ENCODE measurements around the gene ODF2. TPM values are rescaled to one million over a fixed set of nuclear protein-coding genes. Genes with fewer than 3 reads are reported as not detected.

Gene ODF2
- total RNA-seq, 1 experiment from 2014 or later = 46.8 TPM

- POLR2A ChIA-PET = no interaction called here
- DNase-seq (ENCODE audit: low read depth, low spot score) (no peak), ATAC-seq (no peak)
- Histone ChIP-seq H4K20me1 (ENCODE audit: insufficient read depth) (no peaks in the 10 kb centered on the region), H3K9me3 (ENCODE audit: control insufficient read depth in 1 of 2, insufficient read depth in 1 of 2, low read depth in 1 of 2, low read length in 2 of 2) (no peaks in the 10 kb centered on the region), H3K27ac (ENCODE audit: low read depth, low read length) (no peak overlapping the region), H3K9ac (ENCODE audit: low read length) (no peak overlapping the region), H3K4me3 (replicated peaks in 1 of 2; ENCODE audit: low read depth in 1 of 2, low read length in 2 of 2) (no peak overlapping the region), H3K4me2 (ENCODE audit: low read length) (no peak overlapping the region), H3K27me3 (ENCODE audit: insufficient read depth, low read length) (no peaks in the 10 kb centered on the region), H2AFZ (ENCODE audit: low read depth, low read length, poor library complexity, severe bottlenecking) (no peak overlapping the region), H3K9me2 (ENCODE audit: insufficient read depth) (no peaks in the 10 kb centered on the region), H3K4me1 (ENCODE audit: control insufficient read depth in 1 of 2, insufficient read depth in 2 of 2, low read length in 2 of 2) (peaks cover 4 to 12% of the 10 kb centered on the region in 2 experiments), H3K79me2 (ENCODE audit: insufficient read depth, low read length) (no peaks in the 10 kb centered on the region), H3K36me3 (ENCODE audit: control insufficient read depth in 1 of 2, insufficient read depth in 2 of 2, low read length in 2 of 2) (peaks cover 6 to 17% of the 10 kb centered on the region in 2 experiments; a peak in 3 of 4 replicates)
- TF ChIP-seq RAD21 (IDR thresholded peaks at IDR 0.05; ENCODE audit: low read depth) = no peak
- TF ChIP-seq CBX3 (IDR thresholded peaks at IDR 0.05; ENCODE audit: low read depth) = no peak
- TF ChIP-seq ZFX (IDR thresholded peaks at IDR 0.05) = no peak
- TF ChIP-seq FOSL1 (IDR thresholded peaks at IDR 0.05; ENCODE audit: low read depth) = no peak
- CTCF ChIA-PET = interaction anchor here (1.0 kb wide), 1 partner anchor 237 kb away, joined by 3 read pairs; no protein-coding TSS in a partner anchor
- BruUV-seq (replicated peaks) = no TSS peak
- RAD21 ChIA-PET (ENCODE audit: low non-redundant PET in 1 of 2, low total read pairs in 2 of 2, uncharacterized antibody in 2 of 2, unreplicated experiment in 2 of 2) = no interaction called here
- intact Hi-C loops (cut with micrococcal nuclease) = no loop called here
Observed at GRCh38 chr9:128532581-128532980, 76.8 kb downstream of the ODF2 start.

GRCh38 chr9:128540634-128541360 is 85.0 kb downstream of the ODF2 start:
- peaks cover 14 to 27% of the 10 kb centered on the region in 2 experiments for H3K36me3 ChIP-seq (ENCODE audit: control insufficient read depth in 1 of 2, insufficient read depth in 2 of 2, low read length in 2 of 2)
- H3K4me2 ChIP-seq (ENCODE audit: low read length) = no peak overlapping the region
- no peaks in the 10 kb centered on the region for H3K79me2 ChIP-seq (ENCODE audit: insufficient read depth, low read length)
- H3K4me3 ChIP-seq (replicated peaks in 1 of 2; ENCODE audit: low read depth in 1 of 2, low read length in 2 of 2) = no peak overlapping the region
- ChIA-PET CTCF (no interaction called here), POLR2A (interaction anchor here (2.2 kb wide), 1 partner anchor 11 kb away, joined by 10 read pairs; the partner anchor contains the start of gene SPTAN1), RAD21 (ENCODE audit: low non-redundant PET in 1 of 2, low total read pairs in 2 of 2, uncharacterized antibody in 2 of 2, unreplicated experiment in 2 of 2) (no interaction called here)
- no peaks in the 10 kb centered on the region for H4K20me1 ChIP-seq (ENCODE audit: insufficient read depth)
- intact Hi-C loops (cut with micrococcal nuclease) = no loop called here
- H3K9ac ChIP-seq (ENCODE audit: low read length) = no peak overlapping the region
- no peak for ATAC-seq
- no peaks in the 10 kb centered on the region for H3K9me3 ChIP-seq (ENCODE audit: control insufficient read depth in 1 of 2, insufficient read depth in 1 of 2, low read depth in 1 of 2, low read length in 2 of 2)
- no peak overlapping the region for H3K27ac ChIP-seq (ENCODE audit: low read depth, low read length)
- H2AFZ ChIP-seq (ENCODE audit: low read depth, low read length, poor library complexity, severe bottlenecking) = no peak overlapping the region
- H3K27me3 ChIP-seq (ENCODE audit: insufficient read depth, low read length) = no peaks in the 10 kb centered on the region
- no peak for DNase-seq (ENCODE audit: low read depth, low spot score)
- no peaks in the 10 kb centered on the region for H3K4me1 ChIP-seq (ENCODE audit: control insufficient read depth in 1 of 2, insufficient read depth in 2 of 2, low read length in 2 of 2)
- no peaks in the 10 kb centered on the region for H3K9me2 ChIP-seq (ENCODE audit: insufficient read depth)
- no TSS peak for BruUV-seq (replicated peaks)
- TF ChIP-seq EZH2 (IDR thresholded peaks at IDR 0.05) (no peak), POLR2A (IDR thresholded peaks at IDR 0.05; ENCODE audit: borderline replicate concordance, extremely low read depth, insufficient read depth, insufficient read length) (no peak), EZH2phosphoT487 (IDR thresholded peaks at IDR 0.05; ENCODE audit: borderline replicate concordance) (no peak), TCF7L2 (IDR thresholded peaks at IDR 0.05; ENCODE audit: borderline replicate concordance, extremely low read depth, insufficient read depth, insufficient read length) (no peak), ELF1 (IDR thresholded peaks at IDR 0.05; ENCODE audit: borderline replicate concordance, low read depth) (no peak), ZBTB33 (IDR thresholded peaks at IDR 0.05; ENCODE audit: extremely low read depth, insufficient replicate concordance, low read length) (no peak), ATF3 (IDR thresholded peaks at IDR 0.05) (no peak), ZNF274 (IDR thresholded peaks at IDR 0.05; ENCODE audit: low read depth, low read length) (no peak)
- TF ChIP-seq, protein P1, sequence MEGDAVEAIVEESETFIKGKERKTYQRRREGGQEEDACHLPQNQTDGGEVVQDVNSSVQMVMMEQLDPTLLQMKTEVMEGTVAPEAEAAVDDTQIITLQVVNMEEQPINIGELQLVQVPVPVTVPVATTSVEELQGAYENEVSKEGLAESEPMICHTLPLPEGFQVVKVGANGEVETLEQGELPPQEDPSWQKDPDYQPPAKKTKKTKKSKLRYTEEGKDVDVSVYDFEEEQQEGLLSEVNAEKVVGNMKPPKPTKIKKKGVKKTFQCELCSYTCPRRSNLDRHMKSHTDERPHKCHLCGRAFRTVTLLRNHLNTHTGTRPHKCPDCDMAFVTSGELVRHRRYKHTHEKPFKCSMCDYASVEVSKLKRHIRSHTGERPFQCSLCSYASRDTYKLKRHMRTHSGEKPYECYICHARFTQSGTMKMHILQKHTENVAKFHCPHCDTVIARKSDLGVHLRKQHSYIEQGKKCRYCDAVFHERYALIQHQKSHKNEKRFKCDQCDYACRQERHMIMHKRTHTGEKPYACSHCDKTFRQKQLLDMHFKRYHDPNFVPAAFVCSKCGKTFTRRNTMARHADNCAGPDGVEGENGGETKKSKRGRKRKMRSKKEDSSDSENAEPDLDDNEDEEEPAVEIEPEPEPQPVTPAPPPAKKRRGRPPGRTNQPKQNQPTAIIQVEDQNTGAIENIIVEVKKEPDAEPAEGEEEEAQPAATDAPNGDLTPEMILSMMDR (IDR thresholded peaks at IDR 0.05 in 2 of 3, conservative IDR thresholded peaks at IDR 0.05 in 1 of 3; ENCODE audit: borderline replicate concordance in 1 of 3, insufficient read depth in 1 of 3, low read depth in 2 of 3, low read length in 2 of 3) = no peak
